ENCODE measurements around the gene TP53TG3D.
"Not testable (repeated sequence)": the region's sequence is repeated elsewhere in the genome, so short reads cannot be mapped to it uniquely, and the experiment has no call there.

DNA sequence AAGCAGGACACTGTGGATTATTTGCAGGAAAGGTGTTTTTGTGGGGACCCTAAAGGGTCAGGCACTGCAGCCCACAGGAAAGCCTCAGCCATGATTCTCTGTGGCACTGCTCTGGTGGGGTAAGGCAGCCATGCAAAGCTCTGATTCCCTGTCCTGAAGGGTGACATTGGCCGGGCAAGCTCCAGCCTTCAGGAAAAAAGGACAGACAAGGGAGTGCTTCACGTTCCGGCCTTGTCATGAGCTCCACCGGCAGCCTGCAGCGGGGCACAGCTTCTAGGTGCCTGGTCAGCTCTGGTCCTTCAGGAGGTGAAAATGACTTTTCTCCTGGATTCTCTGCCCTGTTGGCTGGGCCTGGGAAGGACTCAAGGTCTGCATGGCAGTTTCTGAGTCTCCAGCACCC, 8.4 kb downstream of the TP53TG3D start:
- TF ChIP-seq, protein P1, sequence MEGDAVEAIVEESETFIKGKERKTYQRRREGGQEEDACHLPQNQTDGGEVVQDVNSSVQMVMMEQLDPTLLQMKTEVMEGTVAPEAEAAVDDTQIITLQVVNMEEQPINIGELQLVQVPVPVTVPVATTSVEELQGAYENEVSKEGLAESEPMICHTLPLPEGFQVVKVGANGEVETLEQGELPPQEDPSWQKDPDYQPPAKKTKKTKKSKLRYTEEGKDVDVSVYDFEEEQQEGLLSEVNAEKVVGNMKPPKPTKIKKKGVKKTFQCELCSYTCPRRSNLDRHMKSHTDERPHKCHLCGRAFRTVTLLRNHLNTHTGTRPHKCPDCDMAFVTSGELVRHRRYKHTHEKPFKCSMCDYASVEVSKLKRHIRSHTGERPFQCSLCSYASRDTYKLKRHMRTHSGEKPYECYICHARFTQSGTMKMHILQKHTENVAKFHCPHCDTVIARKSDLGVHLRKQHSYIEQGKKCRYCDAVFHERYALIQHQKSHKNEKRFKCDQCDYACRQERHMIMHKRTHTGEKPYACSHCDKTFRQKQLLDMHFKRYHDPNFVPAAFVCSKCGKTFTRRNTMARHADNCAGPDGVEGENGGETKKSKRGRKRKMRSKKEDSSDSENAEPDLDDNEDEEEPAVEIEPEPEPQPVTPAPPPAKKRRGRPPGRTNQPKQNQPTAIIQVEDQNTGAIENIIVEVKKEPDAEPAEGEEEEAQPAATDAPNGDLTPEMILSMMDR (IDR thresholded peaks at IDR 0.05) = not testable (repeated sequence)
- not testable (repeated sequence) for TF ChIP-seq CREB1 (CRISPR knock-in tag; IDR thresholded peaks at IDR 0.05); RELA (CRISPR knock-in tag; IDR thresholded peaks at IDR 0.05; ENCODE audit: borderline replicate concordance); NFE2L1 (CRISPR knock-in tag; IDR thresholded peaks at IDR 0.05)
- TF ChIP-seq, protein P2, sequence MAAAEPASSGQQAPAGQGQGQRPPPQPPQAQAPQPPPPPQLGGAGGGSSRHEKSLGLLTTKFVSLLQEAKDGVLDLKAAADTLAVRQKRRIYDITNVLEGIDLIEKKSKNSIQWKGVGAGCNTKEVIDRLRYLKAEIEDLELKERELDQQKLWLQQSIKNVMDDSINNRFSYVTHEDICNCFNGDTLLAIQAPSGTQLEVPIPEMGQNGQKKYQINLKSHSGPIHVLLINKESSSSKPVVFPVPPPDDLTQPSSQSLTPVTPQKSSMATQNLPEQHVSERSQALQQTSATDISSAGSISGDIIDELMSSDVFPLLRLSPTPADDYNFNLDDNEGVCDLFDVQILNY (CRISPR knock-in tag; IDR thresholded peaks at IDR 0.05) = not testable (repeated sequence)
- TF ChIP-seq, protein P3, sequence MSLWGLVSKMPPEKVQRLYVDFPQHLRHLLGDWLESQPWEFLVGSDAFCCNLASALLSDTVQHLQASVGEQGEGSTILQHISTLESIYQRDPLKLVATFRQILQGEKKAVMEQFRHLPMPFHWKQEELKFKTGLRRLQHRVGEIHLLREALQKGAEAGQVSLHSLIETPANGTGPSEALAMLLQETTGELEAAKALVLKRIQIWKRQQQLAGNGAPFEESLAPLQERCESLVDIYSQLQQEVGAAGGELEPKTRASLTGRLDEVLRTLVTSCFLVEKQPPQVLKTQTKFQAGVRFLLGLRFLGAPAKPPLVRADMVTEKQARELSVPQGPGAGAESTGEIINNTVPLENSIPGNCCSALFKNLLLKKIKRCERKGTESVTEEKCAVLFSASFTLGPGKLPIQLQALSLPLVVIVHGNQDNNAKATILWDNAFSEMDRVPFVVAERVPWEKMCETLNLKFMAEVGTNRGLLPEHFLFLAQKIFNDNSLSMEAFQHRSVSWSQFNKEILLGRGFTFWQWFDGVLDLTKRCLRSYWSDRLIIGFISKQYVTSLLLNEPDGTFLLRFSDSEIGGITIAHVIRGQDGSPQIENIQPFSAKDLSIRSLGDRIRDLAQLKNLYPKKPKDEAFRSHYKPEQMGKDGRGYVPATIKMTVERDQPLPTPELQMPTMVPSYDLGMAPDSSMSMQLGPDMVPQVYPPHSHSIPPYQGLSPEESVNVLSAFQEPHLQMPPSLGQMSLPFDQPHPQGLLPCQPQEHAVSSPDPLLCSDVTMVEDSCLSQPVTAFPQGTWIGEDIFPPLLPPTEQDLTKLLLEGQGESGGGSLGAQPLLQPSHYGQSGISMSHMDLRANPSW (CRISPR knock-in tag; conservative IDR thresholded peaks at IDR 0.05; ENCODE audit: low read depth) = not testable (repeated sequence)

Measured in WTC11 (cell line).